H1 (cell line): ENCODE data around the gene PLEKHO1. TPM values are rescaled to one million over a fixed set of nuclear protein-coding genes. Genes with fewer than 3 reads are reported as not detected.

Experiments
- ASH2L ChIP-seq: fragments of 200-600, 300-600 bp; sonication (generic); IDR thresholded peaks from one replicate; pipeline ENCODE4 v1.7.1; 2017; ENCODE audit warnings: low read length
- BCL11A ChIP-seq, 2 experiments: IDR thresholded peaks; one replicate each; pipeline ENCODE4 v1.6.1; 2011; ENCODE audit warnings: low read depth in 2 of 2, low read length in 2 of 2, mild to moderate bottlenecking in 2 of 2
- CHD7 ChIP-seq: fragments of 300-600 bp; sonication (generic); IDR thresholded peaks from 2 replicates; pipeline ENCODE4 v1.7.1; 2012; ENCODE audit warnings: low read length, moderate library complexity, mild to moderate bottlenecking, inconsistent platforms; ENCODE audit not compliant: insufficient replicate concordance
- E2F6 ChIP-seq: IDR thresholded peaks from 2 replicates; pipeline ENCODE4 v1.6.1; 2012; ENCODE audit warnings: inconsistent platforms
- EGR1 ChIP-seq: IDR thresholded peaks from 2 replicates; pipeline ENCODE4 v1.6.1; 2011; ENCODE audit warnings: low read depth, low read length, borderline replicate concordance
- GTF2F1 ChIP-seq: IDR thresholded peaks from 2 replicates; pipeline ENCODE4 v1.6.1; 2012; ENCODE audit warnings: low read depth, low read length, improper control_type of control experiment, borderline replicate concordance
- MAFK ChIP-seq: IDR thresholded peaks from 2 replicates; pipeline ENCODE4 v1.6.1; 2012; ENCODE audit warnings: low read depth, mild to moderate bottlenecking, improper control_type of control experiment, low read length
- POLR2AphosphoS5 ChIP-seq: IDR thresholded peaks from 2 replicates; pipeline ENCODE4 v1.6.1; 2011; ENCODE audit warnings: low read depth, low read length
- POU5F1 ChIP-seq: IDR thresholded peaks from 2 replicates; pipeline ENCODE4 v1.6.1; 2011; ENCODE audit warnings: low read depth, mild to moderate bottlenecking, low read length, moderate library complexity
- RAD21 ChIP-seq, 2 experiments: IDR thresholded peaks in 1 of 2; conservative IDR thresholded peaks in 1 of 2; 2 replicates each; pipeline ENCODE4 v1.6.1; 2011; ENCODE audit warnings: low read depth in 2 of 2, low read length in 2 of 2, improper control_type of control experiment in 1 of 2, inconsistent platforms in 1 of 2, mild to moderate bottlenecking in 1 of 2, moderate library complexity in 1 of 2
- SUZ12 ChIP-seq: fragments of 200-600 bp; sonication (generic); IDR thresholded peaks from 2 replicates; pipeline ENCODE4 v1.6.1; 2012; ENCODE audit warnings: mild to moderate bottlenecking, inconsistent platforms, low read length, moderate library complexity, mixed read lengths
- TEAD4 ChIP-seq: IDR thresholded peaks from 2 replicates; pipeline ENCODE4 v1.6.1; 2012; ENCODE audit warnings: low read depth, low read length, inconsistent platforms, mixed read lengths
- polyA plus RNA-seq, 7 experiments: library from polyadenylated mRNA; depleted of rRNA in 3 of 7; stranded (reverse) in 5 of 7; unstranded in 2 of 7; fragments of >200 nt in 5 of 7; fragments of 200-250 nt in 2 of 7; gene quantifications; 1 replicate in 5 of 7; 2 replicates in 1 of 7; 4 replicates in 1 of 7; pipeline versions ENCODE4 v1.2.1 to v1.2.3, GENCODE V29; 2011 to 2013; ENCODE audit warnings: missing spikeins in 2 of 7, mixed read lengths in 2 of 7
- total RNA-seq: library from RNA; stranded (reverse); fragmentation: NEBNext Ultra II Directional; extraction: Animal tissue kit (Norgen Biotek cat#: 25700); gene quantifications from 2 replicates; pipeline ENCODE4 v1.2.1, GENCODE V29; 2021

PLEKHO1 gene
- total and polyA plus RNA-seq, 2 of the 8 experiments (the other 6 are each of a cell fraction or from before 2014, with no cell fraction given): 23.2 to 37.0 TPM

GRCh38 chr1:150183061-150183460, 33.3 kb downstream of the PLEKHO1 start (continued):
- TF ChIP-seq CHD7 (no peak), E2F6 (no peak), RAD21 (IDR thresholded peaks at IDR 0.05 in 1 of 2, conservative IDR thresholded peaks at IDR 0.05 in 1 of 2; ENCODE audit: low read depth in 2 of 2, low read length in 2 of 2) (no peak), TEAD4 (no peak), MAFK (no peak), POLR2AphosphoS5 (no peak), EGR1 (no peak), SUZ12 (no peak), GTF2F1 (no peak), BCL11A (IDR thresholded peaks at IDR 0.05; ENCODE audit: low read depth in 2 of 2, low read length in 2 of 2) (no peak), POU5F1 (no peak), ASH2L (no peak)
